ENCODE data around the gene SPOCK2. TPM values are rescaled to one million over a fixed set of nuclear protein-coding genes. Genes with fewer than 3 reads are reported as not detected.
A peak's percentile ranks its signal among the peaks of the same experiment; 100 is the strongest.

Gene SPOCK2
- total RNA-seq, 1 donor from 2014 or later, result 108 TPM

- Histone ChIP-seq H3K27me3 (ENCODE audit: low read depth) (no peaks in the 10 kb centered on the region), H3K4me1 (peaks cover 11% of the 10 kb centered on the region), H3K4me3 (no peak overlapping the region), H3K9me3 (no peaks in the 10 kb centered on the region), H3K36me3 (no peaks in the 10 kb centered on the region), H3K27ac (peak overlapping the region; percentile 56)
- ATAC-seq, result peak in 1 of 2 donors; percentile 39
- TF ChIP-seq CTCF (IDR thresholded peaks at IDR 0.05), result peak; percentile 43
- DNase-seq, result no peak
- intact Hi-C loops (cut with DNase I), result loop anchor here (5.0 kb wide), 1 partner anchor 87 kb away; no protein-coding TSS in a partner anchor
Measured at GRCh38 chr10:72044417-72045041, 43.8 kb downstream of the SPOCK2 start.

GRCh38 chr10:72043016-72043834 lies 45.1 kb downstream of the SPOCK2 start:
- Histone ChIP-seq H3K9me3 (no peaks in the 10 kb centered on the region), H3K4me3 (no peak overlapping the region), H3K27me3 (ENCODE audit: low read depth) (no peaks in the 10 kb centered on the region), H3K27ac (no peak overlapping the region), H3K4me1 (peaks cover 9% of the 10 kb centered on the region), H3K36me3 (no peaks in the 10 kb centered on the region)
- TF ChIP-seq CTCF (IDR thresholded peaks at IDR 0.05), result no peak
- ATAC-seq (no peak), DNase-seq (no peak)
- intact Hi-C loops (cut with DNase I), result no loop called here

GRCh38 chr10:72041491-72041890 lies 46.9 kb downstream of the SPOCK2 start:
- Histone ChIP-seq H3K27me3 (ENCODE audit: low read depth) (no peaks in the 10 kb centered on the region), H3K27ac (no peak overlapping the region), H3K4me1 (peaks cover 7% of the 10 kb centered on the region), H3K9me3 (no peaks in the 10 kb centered on the region), H3K4me3 (no peak overlapping the region), H3K36me3 (no peaks in the 10 kb centered on the region)
- intact Hi-C loops (cut with DNase I), result no loop called here
- ATAC-seq (no peak), DNase-seq (no peak)
- TF ChIP-seq CTCF (IDR thresholded peaks at IDR 0.05), result no peak

- no peak for ATAC-seq
- Histone ChIP-seq H3K27me3 (ENCODE audit: low read depth) (no peaks in the 10 kb centered on the region), H3K36me3 (no peaks in the 10 kb centered on the region), H3K9me3 (no peaks in the 10 kb centered on the region), H3K27ac (no peak overlapping the region), H3K4me3 (no peak overlapping the region), H3K4me1 (peaks cover 3% of the 10 kb centered on the region)
- DNase-seq, result no peak
- intact Hi-C loops (cut with DNase I), result no loop called here
- TF ChIP-seq CTCF (IDR thresholded peaks at IDR 0.05), result no peak
Measured at GRCh38 chr10:72039377-72039776, 49.0 kb downstream of the SPOCK2 start.

- no peak for TF ChIP-seq CTCF (IDR thresholded peaks at IDR 0.05)
- Histone ChIP-seq H3K36me3 (no peaks in the 10 kb centered on the region), H3K4me3 (no peak overlapping the region), H3K9me3 (no peaks in the 10 kb centered on the region), H3K27ac (no peak overlapping the region), H3K4me1 (no peaks in the 10 kb centered on the region), H3K27me3 (ENCODE audit: low read depth) (no peaks in the 10 kb centered on the region)
- DNase-seq, result no peak
- no peak for ATAC-seq
- intact Hi-C loops (cut with DNase I), result no loop called here
Measured at GRCh38 chr10:72038458-72039001, 49.8 kb downstream of the SPOCK2 start.

Data from lower lobe of right lung (tissue), 2 donors.